Measurements from ENCODE around the gene TMEM45B.

- TF ChIP-seq EZH2 (IDR thresholded peaks at IDR 0.05) (no peak), POLR2AphosphoS5 (IDR thresholded peaks at IDR 0.05; ENCODE audit: borderline replicate concordance, low read depth, low read length) (no peak)
These were observed 69.7 kb downstream of the TMEM45B start for GRCh38 chr11:129885381-129885780.
